HCT116 (cell line): ENCODE results near the gene KAZN. TPM values are rescaled to one million over a fixed set of nuclear protein-coding genes. Genes with fewer than 3 reads are reported as not detected.

Source experiments
- ATAC-seq: fragments of 200-7000 bp; cut with Tn5 transposase; 2 replicates; pipeline ENCODE4 v1.9.1; 2020; ENCODE audit warnings: mild to moderate bottlenecking, moderate library complexity
- BruUV-seq: library from RNA; stranded (reverse); fragments of 400-500 nt; replicated peaks from 2 replicates; lab custom pipeline; 2021; lab: Mats Ljungman, UMichigan
- CTCF ChIA-PET: fragments of 300-600 bp; sonication (Branson Sonifier 250); formaldehyde crosslinking; loops from one replicate; lab custom pipeline; 2021; ENCODE audit warnings: antibody characterized with exemption; lab: Charles Lee
- POLR2A ChIA-PET: fragments of 300-600, 350-600 bp; sonication (Branson Sonifier 250); formaldehyde crosslinking; loops from one replicate; lab custom pipeline; 2021; ENCODE audit warnings: antibody characterized with exemption; lab: Charles Lee
- RAD21 ChIA-PET, 2 experiments: fragments of 300-600 bp; sonication (Branson Sonifier 250); formaldehyde crosslinking; loops; one replicate each; lab custom pipeline; 2023; ENCODE audit warnings: low total read pairs in 2 of 2; ENCODE audit not compliant: uncharacterized antibody in 2 of 2, unreplicated experiment in 2 of 2, low non-redundant PET in 1 of 2; lab: Charles Lee
- DNase-seq: peaks from one replicate; pipeline ENCODE4 v3.0.0-alpha.2; 2010; ENCODE audit warnings: low read depth, low spot score
- H2AFZ ChIP-seq: fragments of 200-600 bp; shearing (Covaris generic), sonication (generic); 2 replicates; pipeline ENCODE4 v1.6.1; 2017; ENCODE audit warnings: low read depth, mixed run types, mixed read lengths, antibody characterized with exemption, low read length; ENCODE audit not compliant: poor library complexity, severe bottlenecking
- H3K27ac ChIP-seq: 2 replicates; pipeline ENCODE4 v1.5.1; 2012; ENCODE audit warnings: low read depth, low read length
- H3K27me3 ChIP-seq: fragments of 200-600 bp; sonication (generic); 2 replicates; pipeline ENCODE4 v1.6.1; 2016; ENCODE audit warnings: mixed run types, low read length, mixed read lengths; ENCODE audit not compliant: insufficient read depth
- H3K36me3 ChIP-seq, 2 experiments: fragments of 200-500 bp in 1 of 2; fragments of 200-600 bp in 1 of 2; sonication (Bioruptor generic) in 1 of 2; sonication (generic) in 1 of 2; 2 replicates each; pipeline versions ENCODE4 v1.5.1 to v1.6.1; 2014 to 2016; ENCODE audit warnings: low read length in 2 of 2, inconsistent platforms in 1 of 2, mixed read lengths in 1 of 2, mixed run types in 1 of 2; ENCODE audit not compliant: insufficient read depth in 2 of 2, control insufficient read depth in 1 of 2
- H3K4me1 ChIP-seq, 2 experiments: fragments of 200-600 bp in 1 of 2; sonication (generic) in 1 of 2; 2 replicates each; pipeline versions ENCODE4 v1.5.1 to v1.6.1; 2012 to 2017; ENCODE audit warnings: low read length in 2 of 2, inconsistent platforms in 1 of 2, mild to moderate bottlenecking in 1 of 2, mixed read lengths in 1 of 2, mixed run types in 1 of 2, moderate library complexity in 1 of 2; ENCODE audit not compliant: insufficient read depth in 2 of 2, control insufficient read depth in 1 of 2
- H3K4me2 ChIP-seq: fragments of 200-600 bp; sonication (generic); 2 replicates; pipeline ENCODE4 v1.6.1; 2017; ENCODE audit warnings: mixed run types, low read length, mixed read lengths
- H3K4me3 ChIP-seq, 2 experiments: fragments of 200-600 bp in 1 of 2; sonication (generic) in 1 of 2; replicated peaks in 1 of 2; 2 replicates each; pipeline ENCODE4 v1.5.1; 2011 to 2016; ENCODE audit warnings: low read length in 2 of 2, control low read depth in 1 of 2, low read depth in 1 of 2, mild to moderate bottlenecking in 1 of 2, mixed read lengths in 1 of 2, mixed run types in 1 of 2
- H3K79me2 ChIP-seq: fragments of 200-600 bp; sonication (generic); 2 replicates; pipeline ENCODE4 v1.6.1; 2017; ENCODE audit warnings: mild to moderate bottlenecking, mixed run types, low read length, moderate library complexity, mixed read lengths; ENCODE audit not compliant: insufficient read depth
- H3K9ac ChIP-seq: fragments of 200-600 bp; sonication (generic); 2 replicates; pipeline ENCODE4 v1.6.1; 2016; ENCODE audit warnings: low read length, mixed read lengths
- H3K9me2 ChIP-seq: fragments of 200-600 bp; sonication (generic), shearing (Covaris generic); 2 replicates; pipeline ENCODE4 v1.6.1; 2017; ENCODE audit warnings: mixed run types, mild to moderate bottlenecking, moderate library complexity; ENCODE audit not compliant: insufficient read depth
- H3K9me3 ChIP-seq, 2 experiments: fragments of 200-500 bp in 1 of 2; fragments of 200-600 bp in 1 of 2; sonication (Bioruptor generic) in 1 of 2; sonication (generic) in 1 of 2; 2 replicates each; pipeline ENCODE4 v1.6.1; 2014 to 2017; ENCODE audit warnings: low read length in 2 of 2, mixed read lengths in 2 of 2, inconsistent platforms in 1 of 2, low read depth in 1 of 2, mild to moderate bottlenecking in 1 of 2, mixed run types in 1 of 2, moderate library complexity in 1 of 2; ENCODE audit not compliant: control insufficient read depth in 1 of 2, insufficient read depth in 1 of 2
- H4K20me1 ChIP-seq: fragments of 200-600 bp; sonication (generic), shearing (Covaris generic); 2 replicates; pipeline ENCODE4 v1.6.1; 2017; ENCODE audit warnings: mixed run types, mild to moderate bottlenecking, moderate library complexity; ENCODE audit not compliant: insufficient read depth
- ATF3 ChIP-seq: IDR thresholded peaks from 2 replicates; pipeline ENCODE4 v1.6.1; 2012
- CBX3 ChIP-seq: IDR thresholded peaks from 2 replicates; pipeline ENCODE4 v1.6.1; 2012; ENCODE audit warnings: low read depth
- EGR1 ChIP-seq: IDR thresholded peaks from 2 replicates; pipeline ENCODE4 v1.6.1; 2012; ENCODE audit warnings: low read depth
- MAX ChIP-seq: IDR thresholded peaks from 2 replicates; pipeline ENCODE4 v1.6.1; 2012
- POLR2AphosphoS5 ChIP-seq: IDR thresholded peaks from 2 replicates; pipeline ENCODE4 v1.6.1; 2011; ENCODE audit warnings: mild to moderate bottlenecking, low read depth, low read length, moderate library complexity
- RAD21 ChIP-seq: IDR thresholded peaks from 2 replicates; pipeline ENCODE4 v1.6.1; 2012; ENCODE audit warnings: low read depth, mild to moderate bottlenecking
- REST ChIP-seq: IDR thresholded peaks from 2 replicates; pipeline ENCODE4 v1.6.1; 2012; ENCODE audit warnings: low read depth
- SP1 ChIP-seq: IDR thresholded peaks from 2 replicates; pipeline ENCODE4 v1.6.1; 2012; ENCODE audit warnings: low read depth
- ZNF274 ChIP-seq: fragments of 200-500 bp; sonication (Bioruptor generic); IDR thresholded peaks from 2 replicates; pipeline ENCODE4 v1.6.1; 2014; ENCODE audit warnings: mild to moderate bottlenecking, low read depth, low read length, inconsistent platforms
- intact Hi-C: fragments of 100-400 bp; cut with micrococcal nuclease; formaldehyde crosslinking; loops from 2 replicates; pipeline ENCODE4 v1.10.0; 2022
- total RNA-seq: library from RNA; stranded (reverse); gene quantifications from one replicate; pipeline ENCODE4 v1.2.1, GENCODE V29; 2021; ENCODE audit not compliant: unreplicated experiment

The KAZN gene
- total RNA-seq, 1 experiment from 2014 or later = 13.4 TPM

GRCh38 chr1:14626869-14627607 lies 28.6 kb downstream of the KAZN start:
- BruUV-seq = no TSS peak
- ATAC-seq = no peak
- no peak for DNase-seq
- no peaks in the 10 kb centered on the region for H4K20me1 ChIP-seq
- intact Hi-C loops = no loop called here
- H3K9me2 ChIP-seq = no peaks in the 10 kb centered on the region
- no peak overlapping the region for H3K9ac ChIP-seq
- no peak for TF ChIP-seq EGR1
- TF ChIP-seq SP1 = no peak
- TF ChIP-seq ZNF274 = no peak
- TF ChIP-seq POLR2AphosphoS5 = no peak
- no peak for TF ChIP-seq REST
- no peak for TF ChIP-seq ATF3
- TF ChIP-seq CBX3 = no peak
- no peak for TF ChIP-seq RAD21
- TF ChIP-seq MAX = no peak
- TF ChIP-seq, all 23 proteins: peak for 0
- Histone ChIP-seq H3K27ac (no peak overlapping the region), H3K36me3 (no peaks in the 10 kb centered on the region), H3K4me3 (no peak overlapping the region), H2AFZ (no peak overlapping the region), H3K4me2 (no peak overlapping the region), H3K79me2 (no peaks in the 10 kb centered on the region), H3K9me3 (no peaks in the 10 kb centered on the region), H3K27me3 (peaks cover 25% of the 10 kb centered on the region), H3K4me1 (no peaks in the 10 kb centered on the region)
- POLR2A ChIA-PET = no interaction called here
- RAD21 ChIA-PET = no interaction called here
- CTCF ChIA-PET = no interaction called here
